Coronary artery (tissue), 2 donors: ENCODE results near the gene DGKI.
"Not testable (repeated sequence)": the region's sequence is repeated elsewhere in the genome, so short reads cannot be mapped to it uniquely, and the experiment has no call there.

Experiments
- DNase-seq: peaks from one replicate; pipeline ENCODE4 v3.0.0-alpha.2; 2017; ENCODE audit warnings: low spot score
- H3K27ac ChIP-seq, 2 donors: fragments of 200-600 bp; sonication (generic); one replicate each; pipeline ENCODE4 v1.5.1; 2016 to 2019
- H3K4me3 ChIP-seq: fragments of 200-600 bp; sonication (generic); 2 replicates; pipeline ENCODE4 v1.5.1; 2016; ENCODE audit warnings: mild to moderate bottlenecking, moderate library complexity
- CTCF ChIP-seq: fragments of 200-600 bp; sonication (generic); IDR thresholded peaks from one replicate; pipeline ENCODE4 v1.5.1; 2019; ENCODE audit warnings: antibody characterized with exemption

Gene DGKI

GRCh38 chr7:137458399-137458798 lies 388.4 kb downstream of the DGKI start:
- no peak overlapping the region for H3K4me3 ChIP-seq
- H3K27ac ChIP-seq = no peak overlapping the region

GRCh38 chr7:137454767-137455166 lies 392.0 kb downstream of the DGKI start:
- no peak for TF ChIP-seq CTCF
- no peak for DNase-seq
- Histone ChIP-seq H3K4me3 (peak overlapping the region; percentile 24), H3K27ac (peak overlapping the region in 1 of 2 donors; percentile 37)

More at GRCh38 chr7:137458399-137458798, 388.4 kb downstream of the DGKI start:
- TF ChIP-seq CTCF = no peak
- DNase-seq = no peak

GRCh38 chr7:137454246-137454724 lies 392.5 kb downstream of the DGKI start:
- no peak for DNase-seq
- no peak overlapping the region for H3K4me3 ChIP-seq
- peak; percentile 40 for TF ChIP-seq CTCF
- H3K27ac ChIP-seq = no peak overlapping the region

GRCh38 chr7:137453356-137453755 lies 393.4 kb downstream of the DGKI start:
- Histone ChIP-seq H3K27ac (no peak overlapping the region), H3K4me3 (no peak overlapping the region)
- no peak for TF ChIP-seq CTCF
- DNase-seq = no peak

GRCh38 chr7:137449016-137449415 lies 397.8 kb downstream of the DGKI start:
- no peak for TF ChIP-seq CTCF
- Histone ChIP-seq H3K4me3 (no peak overlapping the region), H3K27ac (no peak overlapping the region)
- DNase-seq = no peak

- H3K27ac ChIP-seq, DNase-seq, H3K4me3 ChIP-seq: not testable (repeated sequence)
These were observed 398.2 kb downstream of the DGKI start for GRCh38 chr7:137448572-137448971.

- no peak overlapping the region for H3K4me3 ChIP-seq
- no peak for TF ChIP-seq CTCF
- DNase-seq = no peak
- H3K27ac ChIP-seq = no peak overlapping the region
These were observed 400.7 kb downstream of the DGKI start for GRCh38 chr7:137446025-137446424.

GRCh38 chr7:137445268-137445667 lies 401.5 kb downstream of the DGKI start:
- Histone ChIP-seq H3K4me3 (no peak overlapping the region), H3K27ac (peak overlapping the region in 1 of 2 donors; percentile 15)
- TF ChIP-seq CTCF = no peak
- DNase-seq = no peak
